AG04449 (cell line): Measurements from ENCODE around the gene EIF4G3.

ENCODE experiments used
- CTCF ChIA-PET: fragments of 350-600 bp; formaldehyde crosslinking; extraction: SDS; loops from one replicate; lab custom pipeline; 2021; ENCODE audit warnings: antibody characterized with exemption; lab: Yijun Ruan, JAX
- POLR2A ChIA-PET: fragments of 400-600, 350-600 bp; formaldehyde crosslinking; extraction: SDS; loops from one replicate; lab custom pipeline; 2020; ENCODE audit warnings: antibody characterized with exemption, inconsistent platforms; lab: Yijun Ruan, JAX
- DNase-seq: peaks from one replicate; pipeline ENCODE4 v3.0.0-alpha.2; 2010; ENCODE audit warnings: low read depth, low spot score
- H3K4me3 ChIP-seq: 2 replicates; pipeline ENCODE4 v1.5.1; 2011; ENCODE audit warnings: low read depth, mild to moderate bottlenecking, control low read depth, low read length
- CTCF ChIP-seq: IDR thresholded peaks from one replicate; pipeline ENCODE4 v1.5.1; 2011; ENCODE audit warnings: mild to moderate bottlenecking, moderate library complexity, low read length, control low read depth, inconsistent platforms; ENCODE audit not compliant: insufficient read depth; ENCODE audit errors: missing control alignments

Gene EIF4G3

GRCh38 chr1:21118167-21118566 lies 58.5 kb downstream of the EIF4G3 start:
- ChIA-PET CTCF (interaction anchor here (0.5 kb wide), 1 partner anchor 9 kb away, joined by 3 read pairs; no protein-coding TSS in a partner anchor), POLR2A (interaction anchor here (0.6 kb wide), 1 partner anchor 152 kb away, joined by 3 read pairs; no protein-coding TSS in a partner anchor)
- DNase-seq: no peak
- H3K4me3 ChIP-seq: no peak overlapping the region
- TF ChIP-seq CTCF: no peak

GRCh38 chr1:21117597-21118001 lies 59.1 kb downstream of the EIF4G3 start:
- TF ChIP-seq CTCF: no peak
- ChIA-PET CTCF (no interaction called here), POLR2A (interaction anchor here (0.6 kb wide), 1 partner anchor 152 kb away, joined by 3 read pairs; no protein-coding TSS in a partner anchor)
- no peak for DNase-seq
- H3K4me3 ChIP-seq: no peak overlapping the region

- POLR2A ChIA-PET: no interaction called here
- no peak for TF ChIP-seq CTCF
- H3K4me3 ChIP-seq: no peak overlapping the region
- CTCF ChIA-PET: no interaction called here
- DNase-seq: no peak
Observed at GRCh38 chr1:21117159-21117558, 59.5 kb downstream of the EIF4G3 start.

GRCh38 chr1:21115098-21115760 lies 61.5 kb downstream of the EIF4G3 start:
- ChIA-PET POLR2A (no interaction called here), CTCF (interaction anchor here (1.1 to 1.9 kb wide), 2 partner anchors 8 to 14 kb away, joined by 3 to 4 read pairs; no protein-coding TSS in a partner anchor)
- DNase-seq: no peak
- no peak for TF ChIP-seq CTCF
- H3K4me3 ChIP-seq: no peak overlapping the region

- no peak for TF ChIP-seq CTCF
Observed at GRCh38 chr1:21114431-21114830, 62.3 kb downstream of the EIF4G3 start.

GRCh38 chr1:21110163-21110562 lies 66.5 kb downstream of the EIF4G3 start:
- TF ChIP-seq CTCF: no peak
- POLR2A ChIA-PET: no interaction called here
- CTCF ChIA-PET: no interaction called here
- no peak overlapping the region for H3K4me3 ChIP-seq
- DNase-seq: no peak

More at GRCh38 chr1:21114431-21114830, 62.3 kb downstream of the EIF4G3 start:
- POLR2A ChIA-PET: no interaction called here
- no peak overlapping the region for H3K4me3 ChIP-seq
- no peak for DNase-seq
- CTCF ChIA-PET: interaction anchor here (1.9 kb wide), 1 partner anchor 8 kb away, joined by 4 read pairs; no protein-coding TSS in a partner anchor
